Mesendoderm (in vitro differentiated cells): Measurements from ENCODE around the gene CMTM5.
"Not testable (repeated sequence)": the region's sequence is repeated elsewhere in the genome, so short reads cannot be mapped to it uniquely, and the experiment has no call there.

Source experiments
- DNase-seq: peaks from one replicate; pipeline ENCODE4 v3.0.0; 2013
- H2AK5ac ChIP-seq: 2 replicates; pipeline ENCODE4 v1.6.1; 2013; ENCODE audit warnings: low read length, inconsistent platforms
- H2BK120ac ChIP-seq: 2 replicates; pipeline ENCODE4 v1.6.1; 2013; ENCODE audit warnings: low read depth, mild to moderate bottlenecking, low read length, moderate library complexity, mixed read lengths
- H2BK15ac ChIP-seq: replicated peaks from 2 replicates; pipeline ENCODE4 v1.6.1; 2013; ENCODE audit warnings: low read depth, mild to moderate bottlenecking, moderate library complexity
- H2BK5ac ChIP-seq: 2 replicates; pipeline ENCODE4 v1.6.1; 2013; ENCODE audit warnings: low read length, inconsistent platforms
- H3K18ac ChIP-seq: 2 replicates; pipeline ENCODE4 v1.6.1; 2013; ENCODE audit warnings: mild to moderate bottlenecking, low read length, mixed read lengths
- H3K23ac ChIP-seq: one replicate; pipeline ENCODE4 v1.6.1; 2013; ENCODE audit warnings: low read length
- H3K27ac ChIP-seq: 2 replicates; pipeline ENCODE4 v1.5.1; 2013; ENCODE audit warnings: low read depth, mild to moderate bottlenecking, inconsistent platforms, low read length, moderate library complexity
- H3K27me3 ChIP-seq: 2 replicates; pipeline ENCODE4 v1.6.1; 2013; ENCODE audit warnings: low read length, control low read depth, mild to moderate bottlenecking, inconsistent platforms; ENCODE audit not compliant: insufficient read depth, poor library complexity
- H3K36me3 ChIP-seq: 2 replicates; pipeline ENCODE4 v1.6.1; 2013; ENCODE audit warnings: low read length, inconsistent platforms; ENCODE audit not compliant: control insufficient read depth, insufficient read depth
- H3K4ac ChIP-seq: one replicate; pipeline ENCODE4 v1.6.1; 2013; ENCODE audit warnings: low read depth, mild to moderate bottlenecking, low read length, moderate library complexity
- H3K4me1 ChIP-seq: 2 replicates; pipeline ENCODE4 v1.6.1; 2013; ENCODE audit warnings: low read depth, low read length, inconsistent platforms; ENCODE audit not compliant: control insufficient read depth
- H3K4me2 ChIP-seq: 2 replicates; pipeline ENCODE4 v1.6.1; 2013; ENCODE audit warnings: low read length
- H3K4me3 ChIP-seq: 2 replicates; pipeline ENCODE4 v1.5.1; 2013; ENCODE audit warnings: mild to moderate bottlenecking, low read length
- H3K56ac ChIP-seq: one replicate; pipeline ENCODE4 v1.6.1; 2013; ENCODE audit warnings: low read length
- H3K79me1 ChIP-seq: 2 replicates; pipeline ENCODE4 v1.6.1; 2013; ENCODE audit warnings: low read length, inconsistent platforms
- H3K79me2 ChIP-seq: 2 replicates; pipeline ENCODE4 v1.6.1; 2013; ENCODE audit warnings: mild to moderate bottlenecking, low read length; ENCODE audit not compliant: control insufficient read depth, insufficient read depth
- H3K9ac ChIP-seq: 2 replicates; pipeline ENCODE4 v1.6.1; 2013; ENCODE audit warnings: low read length, inconsistent platforms
- H4K5ac ChIP-seq: one replicate; pipeline ENCODE4 v1.6.1; 2013; ENCODE audit warnings: low read length
- H4K8ac ChIP-seq: one replicate; pipeline ENCODE4 v1.6.1; 2013; ENCODE audit warnings: low read depth, mild to moderate bottlenecking, control low read depth, low read length, moderate library complexity
- WGBS: extraction: QIAGEN DNeasy Blood & Tissue Kit; methylation state at CpG from one replicate; pipeline ENCODE4 v1.1.7; 2013; ENCODE audit warnings: low lambda C conversion rate, missing lambda C conversion rate; ENCODE audit not compliant: insufficient coverage; ENCODE audit errors: extremely low coverage; 5-methylcytosine and 5-hydroxymethylcytosine counted together

CMTM5 gene

DNA sequence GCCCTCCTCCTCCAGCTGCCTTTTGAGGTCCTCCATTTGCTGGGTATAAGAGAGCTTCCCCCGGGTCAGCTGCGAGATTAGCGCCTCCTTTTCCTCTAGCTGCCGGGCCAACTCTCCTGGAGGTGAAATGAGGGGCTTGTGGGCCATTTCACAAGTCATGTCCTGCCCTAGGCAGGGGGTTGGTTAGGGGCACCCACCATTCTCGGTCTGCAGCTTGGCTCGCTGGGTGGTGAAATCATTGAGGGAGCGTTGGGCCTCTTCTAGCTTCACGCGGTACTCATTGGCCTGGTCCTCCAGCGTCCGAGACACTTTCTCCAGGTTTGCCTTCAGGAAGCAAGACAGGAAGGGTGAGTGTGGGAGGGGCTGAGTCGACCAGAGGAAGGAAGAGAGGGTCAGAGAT, 12.6 kb downstream of the CMTM5 start:
- no CpG with 5 or more reads among the region's 12 CpGs for WGBS
- Histone ChIP-seq H3K9ac (no peak overlapping the region), H2BK5ac (no peak overlapping the region), H3K27me3 (no peaks in the 10 kb centered on the region), H3K18ac (no peak overlapping the region), H3K4me2 (no peak overlapping the region), H3K4ac (no peak overlapping the region), H2BK120ac (no peak overlapping the region), H3K4me3 (no peak overlapping the region), H2BK15ac (no peak overlapping the region), H4K5ac (no peak overlapping the region), H3K4me1 (no peaks in the 10 kb centered on the region), H3K27ac (no peak overlapping the region), H3K56ac (peak overlapping the region; percentile 15), H4K8ac (no peak overlapping the region), H2AK5ac (no peak overlapping the region), H3K23ac (no peak overlapping the region), H3K36me3 (no peaks in the 10 kb centered on the region), H3K79me2 (no peaks in the 10 kb centered on the region), H3K79me1 (no peaks in the 10 kb centered on the region)
- DNase-seq: no peak

DNA sequence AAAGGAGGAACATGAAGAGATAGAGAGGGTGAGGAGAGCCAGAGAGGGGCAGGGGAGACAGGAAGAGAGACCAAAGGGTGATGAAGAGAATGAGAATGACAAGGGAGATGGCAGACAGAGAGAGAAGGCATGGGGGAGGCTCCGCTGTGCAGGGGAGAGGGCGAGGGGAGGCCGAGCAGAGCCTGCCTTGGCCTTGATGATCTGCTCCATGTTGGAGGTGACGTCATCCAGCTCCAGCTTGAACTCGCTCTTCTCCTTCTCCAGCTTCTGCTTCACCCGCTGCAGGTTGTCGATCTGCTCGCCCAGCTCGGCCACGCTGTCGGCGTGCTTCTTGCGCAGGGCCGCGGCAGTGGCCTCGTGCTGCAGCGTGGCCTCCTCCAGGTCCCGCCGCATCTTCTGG, 13.0 kb downstream of the CMTM5 start:
- H3K4ac ChIP-seq, DNase-seq, H4K5ac ChIP-seq, H3K4me2 ChIP-seq, H3K79me1 ChIP-seq, H2BK15ac ChIP-seq, H2BK5ac ChIP-seq, H4K8ac ChIP-seq, H3K27me3 ChIP-seq, H3K79me2 ChIP-seq, H3K27ac ChIP-seq, H3K4me3 ChIP-seq, H2BK120ac ChIP-seq, H3K9ac ChIP-seq, H3K56ac ChIP-seq, H3K4me1 ChIP-seq, H3K18ac ChIP-seq, H2AK5ac ChIP-seq, H3K36me3 ChIP-seq, H3K23ac ChIP-seq: not testable (repeated sequence)
- WGBS: no CpG with 5 or more reads among the region's 19 CpGs

DNA sequence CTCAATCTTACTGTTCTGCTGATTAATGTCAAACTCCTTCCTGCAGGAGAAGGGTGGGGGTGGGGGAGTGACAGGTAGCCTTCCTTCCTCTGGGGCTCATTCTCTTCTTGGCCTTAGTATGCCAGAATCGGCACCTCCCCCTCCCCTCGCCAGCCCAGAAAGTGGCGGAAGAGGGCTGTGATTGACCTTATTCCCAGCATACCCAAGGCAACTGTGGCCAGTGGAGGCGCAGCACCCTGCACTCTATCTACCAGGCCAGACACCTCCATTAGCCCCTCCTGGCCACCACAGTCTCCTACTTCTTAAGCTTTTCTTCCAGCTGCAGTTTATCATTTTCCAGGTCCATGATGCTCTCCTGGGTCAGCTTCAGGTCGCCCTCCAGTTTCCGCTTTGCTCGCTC, 15.8 kb downstream of the CMTM5 start:
- DNase-seq: peak; percentile 13
- H3K56ac ChIP-seq: no peak overlapping the region
- H2BK120ac ChIP-seq: no peak overlapping the region
- H3K23ac ChIP-seq: no peak overlapping the region
- no peaks in the 10 kb centered on the region for H3K79me2 ChIP-seq
- no peak overlapping the region for H3K27ac ChIP-seq
- no CpG with 5 or more reads among the region's 7 CpGs for WGBS
- no peak overlapping the region for H2AK5ac ChIP-seq
- no peak overlapping the region for H2BK5ac ChIP-seq
- no peak overlapping the region for H4K5ac ChIP-seq
- H3K79me1 ChIP-seq: no peaks in the 10 kb centered on the region
- H3K4me2 ChIP-seq: no peak overlapping the region
- no peaks in the 10 kb centered on the region for H3K36me3 ChIP-seq
- H3K18ac ChIP-seq: no peak overlapping the region
- no peaks in the 10 kb centered on the region for H3K4me1 ChIP-seq
- H3K9ac ChIP-seq: no peak overlapping the region
- H3K27me3 ChIP-seq: no peaks in the 10 kb centered on the region
- H3K4ac ChIP-seq: no peak overlapping the region
- H3K4me3 ChIP-seq: no peak overlapping the region
- no peak overlapping the region for H2BK15ac ChIP-seq
- no peak overlapping the region for H4K8ac ChIP-seq

DNA sequence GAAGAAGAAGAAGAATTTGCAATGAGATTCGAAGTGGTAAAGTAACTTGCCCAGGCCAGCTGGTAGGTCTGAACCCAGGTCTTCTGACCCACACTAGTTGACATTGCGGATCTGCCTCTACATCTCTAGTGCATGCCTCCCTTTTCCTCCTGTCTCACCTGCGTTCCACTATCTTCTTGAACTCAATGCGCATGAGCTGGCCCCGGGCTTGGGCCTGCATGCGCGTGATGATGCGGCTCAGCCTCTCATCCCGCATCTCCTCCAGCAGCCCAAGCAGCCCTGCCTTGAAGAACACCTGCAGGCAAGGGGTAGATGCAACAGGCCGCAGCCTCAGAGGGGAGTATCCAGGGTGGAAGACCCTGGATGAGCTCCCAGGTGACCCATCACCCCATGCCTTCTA, 19.3 kb downstream of the CMTM5 start:
- no CpG with 5 or more reads among the region's 10 CpGs for WGBS
- no peaks in the 10 kb centered on the region for H3K36me3 ChIP-seq
- DNase-seq: no peak

DNA sequence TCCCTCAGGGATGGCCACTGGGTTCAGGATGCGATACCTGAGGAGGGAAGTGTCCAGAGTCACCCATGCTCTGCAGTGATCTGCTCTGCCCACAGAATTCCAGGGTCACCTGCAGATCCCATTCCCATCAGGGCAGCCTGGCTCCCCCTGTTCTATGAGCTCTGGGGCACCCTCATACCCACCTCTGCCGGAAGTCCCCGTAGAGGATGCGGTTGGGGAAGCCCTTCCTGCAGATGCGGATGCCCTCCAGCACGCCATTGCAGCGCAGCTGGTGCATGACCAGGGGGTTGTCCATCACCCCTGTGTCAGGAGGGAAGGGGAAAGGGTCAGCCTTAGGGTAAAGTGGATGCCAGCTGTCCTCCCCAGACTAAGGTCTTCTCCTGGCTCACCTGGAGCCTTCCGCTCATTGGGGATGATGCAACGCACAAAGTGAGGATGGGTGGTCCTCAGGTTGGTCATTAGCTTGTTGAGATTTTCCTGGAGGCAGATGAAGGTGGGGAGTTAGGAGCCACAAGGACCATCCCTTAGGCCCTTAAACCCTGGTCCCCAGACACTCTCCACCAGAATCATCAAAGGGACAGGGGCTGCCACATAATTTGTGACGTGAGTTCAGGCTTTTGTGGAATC, 20.0 kb downstream of the CMTM5 start:
- no peak overlapping the region for H2BK5ac ChIP-seq
- no peak overlapping the region for H4K5ac ChIP-seq
- no peak overlapping the region for H3K56ac ChIP-seq
- H2BK15ac ChIP-seq: no peak overlapping the region
- H3K27ac ChIP-seq: no peak overlapping the region
- no peak overlapping the region for H3K18ac ChIP-seq
- H2BK120ac ChIP-seq: no peak overlapping the region
- no peak overlapping the region for H3K4me3 ChIP-seq
- no peaks in the 10 kb centered on the region for H3K27me3 ChIP-seq
- H3K36me3 ChIP-seq: no peaks in the 10 kb centered on the region
- H3K9ac ChIP-seq: no peak overlapping the region
- no peaks in the 10 kb centered on the region for H3K79me1 ChIP-seq
- H3K4me1 ChIP-seq: no peaks in the 10 kb centered on the region
- DNase-seq: no peak
- H4K8ac ChIP-seq: no peak overlapping the region
- no peak overlapping the region for H3K4me2 ChIP-seq
- H3K23ac ChIP-seq: no peak overlapping the region
- no peaks in the 10 kb centered on the region for H3K79me2 ChIP-seq
- WGBS: no CpG with 5 or more reads among the region's 10 CpGs
- H3K4ac ChIP-seq: no peak overlapping the region
- H2AK5ac ChIP-seq: no peak overlapping the region

More for the DNA sequence above, 19.3 kb downstream of the CMTM5 start:
- H3K4me3 ChIP-seq: no peak overlapping the region
- H3K18ac ChIP-seq: no peak overlapping the region
- no peak overlapping the region for H3K56ac ChIP-seq
- H2BK5ac ChIP-seq: no peak overlapping the region
- H3K4ac ChIP-seq: no peak overlapping the region
- H2BK15ac ChIP-seq: no peak overlapping the region
- no peaks in the 10 kb centered on the region for H3K4me1 ChIP-seq
- H4K5ac ChIP-seq: no peak overlapping the region
- H3K27me3 ChIP-seq: no peaks in the 10 kb centered on the region
- H3K79me1 ChIP-seq: no peaks in the 10 kb centered on the region
- no peak overlapping the region for H3K9ac ChIP-seq
- H4K8ac ChIP-seq: no peak overlapping the region
- H3K23ac ChIP-seq: no peak overlapping the region
- H2AK5ac ChIP-seq: no peak overlapping the region
- no peak overlapping the region for H3K4me2 ChIP-seq
- no peak overlapping the region for H3K27ac ChIP-seq
- no peak overlapping the region for H2BK120ac ChIP-seq
- H3K79me2 ChIP-seq: no peaks in the 10 kb centered on the region

DNA sequence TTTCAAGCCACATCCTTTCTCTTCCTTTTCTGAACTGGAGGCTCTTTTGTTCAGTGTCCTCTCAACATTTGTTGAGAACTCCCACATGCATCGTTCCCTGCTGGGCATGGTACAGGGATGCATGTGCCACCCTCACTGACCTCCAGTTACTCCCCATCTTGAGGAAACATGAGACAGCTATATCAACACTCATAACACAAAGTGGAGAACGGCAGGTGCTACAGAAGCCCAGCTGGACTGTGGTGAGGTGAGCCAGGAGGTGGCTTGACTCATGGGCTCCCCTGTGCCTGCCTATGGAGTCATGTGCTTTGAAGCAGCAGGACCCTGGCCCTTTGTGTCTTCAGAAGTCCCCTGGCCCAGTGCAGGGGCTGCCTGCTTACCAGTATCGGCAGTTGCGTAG, 21.5 kb downstream of the CMTM5 start:
- Histone ChIP-seq H3K56ac (no peak overlapping the region), H3K4ac (no peak overlapping the region), H4K5ac (no peak overlapping the region), H2AK5ac (no peak overlapping the region), H3K9ac (no peak overlapping the region), H3K23ac (no peak overlapping the region), H2BK120ac (no peak overlapping the region), H4K8ac (no peak overlapping the region), H3K4me3 (no peak overlapping the region), H2BK15ac (no peak overlapping the region), H3K4me2 (no peak overlapping the region), H3K27ac (no peak overlapping the region), H3K79me1 (no peaks in the 10 kb centered on the region), H3K4me1 (no peaks in the 10 kb centered on the region), H2BK5ac (no peak overlapping the region), H3K27me3 (no peaks in the 10 kb centered on the region), H3K79me2 (no peaks in the 10 kb centered on the region), H3K18ac (no peak overlapping the region), H3K36me3 (no peaks in the 10 kb centered on the region)
- DNase-seq: no peak
- no CpG with 5 or more reads among the region's 4 CpGs for WGBS
